Ureter (tissue), 1 donor: ENCODE data around the gene TMEM239. TPM values are rescaled to one million over a fixed set of nuclear protein-coding genes. Genes with fewer than 3 reads are reported as not detected.
"Not testable (repeated sequence)": the region's sequence is repeated elsewhere in the genome, so short reads cannot be mapped to it uniquely, and the experiment has no call there.

Experiments used
- DNase-seq: peaks from one replicate; pipeline ENCODE4 v3.0.0-alpha.2; 2020; ENCODE audit warnings: low spot score
- total RNA-seq: library from RNA; stranded (reverse); gene quantifications from one replicate; pipeline ENCODE4 v1.2.4, GENCODE V29; 2023
- donor health status: DM: yes; HTN: yes; CAD: no.

TMEM239 gene
- total RNA-seq, 1 donor from 2014 or later: not detected

DNA sequence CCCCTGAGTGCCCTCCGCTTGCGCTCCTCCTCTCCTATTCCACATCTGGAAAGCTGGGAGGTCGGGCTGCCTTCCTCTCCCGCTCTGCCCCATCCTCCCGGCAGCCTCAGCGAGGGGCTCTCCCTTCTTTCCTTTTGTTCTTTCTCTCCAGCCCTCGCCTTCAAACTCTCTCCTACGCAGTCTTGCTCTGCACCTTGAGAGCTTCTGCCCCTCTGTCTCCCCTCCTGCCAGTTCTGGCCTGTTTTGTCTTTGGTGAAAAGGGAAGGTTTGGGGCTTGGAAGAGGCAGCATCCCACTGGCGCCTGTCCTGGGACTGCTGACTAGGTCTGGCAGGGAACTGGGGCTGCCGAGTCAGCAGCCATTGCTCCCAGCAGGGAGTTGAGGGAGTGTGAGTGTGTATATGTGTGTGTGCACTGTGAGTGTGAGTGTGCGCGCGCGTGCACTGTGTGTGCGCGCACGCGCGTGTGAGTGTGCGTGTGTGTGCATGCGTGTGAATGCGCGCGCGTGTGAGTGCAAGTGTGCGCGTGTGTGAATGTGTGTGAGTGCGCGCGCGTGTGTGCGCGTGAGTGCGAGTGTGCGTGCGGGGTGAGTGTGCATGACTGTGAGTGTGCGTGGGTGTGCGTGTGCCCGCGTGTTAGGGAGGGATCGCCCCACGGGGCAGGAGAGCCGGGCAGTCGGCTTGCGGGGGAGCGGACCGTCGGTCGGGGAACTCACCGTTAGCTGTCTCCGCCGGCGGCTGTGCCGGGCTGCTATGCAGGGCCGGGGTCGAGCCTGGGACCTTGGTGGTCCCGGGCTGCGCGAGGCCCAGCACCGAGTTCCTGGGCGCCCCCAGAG is 16.3 kb upstream of the TMEM239 start:
- no peak for DNase-seq

- DNase-seq: no peak
Measured at GRCh38 chr20:2800521-2801285, 15.5 kb upstream of the TMEM239 start, which contains the start of gene CPXM1. Gene CPXM1, minus strand, starts transcription at chr20:2800627. Its CDS starts 55 bp downstream, at chr20:2800572.

GRCh38 chr20:2801286-2801728 is 14.9 kb upstream of the TMEM239 start:
- DNase-seq: no peak

DNA sequence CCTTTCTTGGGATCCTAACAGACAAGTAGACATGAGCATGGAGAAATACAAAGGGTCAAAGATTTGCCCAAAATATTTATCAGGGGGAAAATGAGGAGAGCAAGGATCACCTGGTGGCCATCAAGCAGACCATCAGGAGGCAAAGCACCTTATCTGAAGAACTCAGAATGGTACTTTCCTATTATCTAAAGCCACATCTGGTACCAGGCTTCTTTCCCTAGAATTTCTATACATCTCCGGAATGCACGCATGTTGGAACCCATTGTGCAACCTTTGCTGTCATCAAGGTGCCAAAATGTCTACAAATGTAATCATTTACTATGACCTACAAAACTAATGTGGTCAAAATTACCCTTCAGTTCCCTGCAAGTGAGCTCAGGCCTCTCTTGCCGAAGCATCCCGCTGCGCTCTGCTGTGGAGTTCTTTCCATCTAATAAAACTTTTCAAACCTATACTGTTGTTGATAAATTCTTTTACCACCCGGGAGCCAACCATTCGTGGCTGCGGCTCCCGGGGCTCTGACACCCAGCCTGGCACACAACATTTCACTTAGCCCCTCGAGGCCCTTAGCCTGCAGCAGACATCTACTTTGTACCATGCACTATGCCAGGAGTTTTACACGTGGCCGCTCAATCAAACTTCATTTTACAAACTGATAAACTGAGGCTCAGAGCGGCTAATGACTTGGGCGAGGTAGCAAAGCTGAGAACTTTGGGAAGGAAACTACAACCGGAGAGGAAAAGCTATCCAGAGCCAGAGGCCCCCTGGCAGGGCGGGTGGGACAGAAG is 11.9 kb upstream of the TMEM239 start:
- DNase-seq: no peak

GRCh38 chr20:2804852-2805688 is 11.1 kb upstream of the TMEM239 start:
- DNase-seq: no peak

GRCh38 chr20:2805689-2806350 is 10.3 kb upstream of the TMEM239 start:
- DNase-seq: no peak

GRCh38 chr20:2806351-2806701 is 9.8 kb upstream of the TMEM239 start:
- DNase-seq: no peak

- DNase-seq: no peak
Measured at GRCh38 chr20:2807019-2807418, 9.1 kb upstream of the TMEM239 start.

- DNase-seq: not testable (repeated sequence)
Measured at GRCh38 chr20:2807929-2808328, 8.2 kb upstream of the TMEM239 start.

GRCh38 chr20:2809690-2810089 is 6.5 kb upstream of the TMEM239 start:
- DNase-seq: no peak

GRCh38 chr20:2812189-2812588 is 4.0 kb upstream of the TMEM239 start:
- no peak for DNase-seq

GRCh38 chr20:2814076-2814475 is 2.1 kb upstream of the TMEM239 start:
- no peak for DNase-seq

DNA sequence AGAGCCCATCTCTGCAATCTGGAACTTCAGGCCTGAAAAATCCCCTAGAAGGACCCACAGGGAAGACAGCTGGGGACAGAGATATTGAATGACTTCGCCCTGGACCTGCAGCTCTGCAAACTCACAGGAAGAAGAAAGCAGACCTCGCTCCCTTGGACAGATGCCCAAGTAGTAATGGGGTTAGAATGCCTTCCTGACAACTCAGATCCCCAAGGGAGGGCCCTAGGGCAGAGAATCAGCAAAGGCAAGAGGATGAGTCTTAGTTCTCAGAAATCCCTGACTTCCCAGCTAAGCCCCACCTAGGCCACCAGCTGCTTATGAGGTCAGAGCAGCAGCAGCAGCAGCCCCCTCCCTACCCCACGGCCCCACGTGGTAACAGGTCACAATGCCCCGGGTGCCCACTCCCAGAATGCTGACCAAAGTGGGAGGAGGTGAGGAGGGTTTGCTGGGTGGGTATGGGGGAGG is 1.5 kb upstream of the TMEM239 start, which contains the start of gene C20orf141:
Gene C20orf141, plus strand, starts transcription at position 401 of the 465 bp plus-strand sequence. CDS start 198 bp downstream, outside the sequence.
- peak; percentile 46 for DNase-seq

DNA sequence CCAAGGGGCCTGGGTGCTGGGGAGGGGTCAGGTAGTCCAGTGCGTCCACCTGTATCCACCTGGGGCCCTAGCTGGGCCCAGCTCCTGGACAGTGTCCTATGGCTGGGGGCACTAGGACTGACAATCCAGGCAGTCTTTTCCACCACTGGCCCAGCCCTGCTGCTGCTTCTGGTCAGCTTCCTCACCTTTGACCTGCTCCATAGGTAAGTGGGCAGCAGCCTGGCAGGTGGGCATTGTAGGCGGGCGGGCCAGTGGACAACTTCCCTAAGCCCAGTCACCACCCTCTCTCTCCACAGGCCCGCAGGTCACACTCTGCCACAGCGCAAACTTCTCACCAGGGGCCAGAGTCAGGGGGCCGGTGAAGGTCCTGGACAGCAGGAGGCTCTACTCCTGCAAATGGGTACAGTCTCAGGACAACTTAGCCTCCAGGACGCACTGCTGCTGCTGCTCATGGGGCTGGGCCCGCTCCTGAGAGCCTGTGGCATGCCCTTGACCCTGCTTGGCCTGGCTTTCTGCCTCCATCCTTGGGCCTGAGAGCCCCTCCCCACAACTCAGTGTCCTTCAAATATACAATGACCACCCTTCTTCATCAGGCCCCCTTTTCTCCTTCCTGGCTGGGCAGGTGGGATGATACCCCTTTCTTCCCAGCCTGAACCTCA is 793 bp upstream of the TMEM239 start:
- DNase-seq: peak; percentile 34

- peak; percentile 6 for DNase-seq
Measured at GRCh38 chr20:2816583-2817340, 598 bp downstream of the TMEM239 start.

- no peak for DNase-seq
Measured at GRCh38 chr20:2817341-2817726, 1.2 kb downstream of the TMEM239 start.

DNA sequence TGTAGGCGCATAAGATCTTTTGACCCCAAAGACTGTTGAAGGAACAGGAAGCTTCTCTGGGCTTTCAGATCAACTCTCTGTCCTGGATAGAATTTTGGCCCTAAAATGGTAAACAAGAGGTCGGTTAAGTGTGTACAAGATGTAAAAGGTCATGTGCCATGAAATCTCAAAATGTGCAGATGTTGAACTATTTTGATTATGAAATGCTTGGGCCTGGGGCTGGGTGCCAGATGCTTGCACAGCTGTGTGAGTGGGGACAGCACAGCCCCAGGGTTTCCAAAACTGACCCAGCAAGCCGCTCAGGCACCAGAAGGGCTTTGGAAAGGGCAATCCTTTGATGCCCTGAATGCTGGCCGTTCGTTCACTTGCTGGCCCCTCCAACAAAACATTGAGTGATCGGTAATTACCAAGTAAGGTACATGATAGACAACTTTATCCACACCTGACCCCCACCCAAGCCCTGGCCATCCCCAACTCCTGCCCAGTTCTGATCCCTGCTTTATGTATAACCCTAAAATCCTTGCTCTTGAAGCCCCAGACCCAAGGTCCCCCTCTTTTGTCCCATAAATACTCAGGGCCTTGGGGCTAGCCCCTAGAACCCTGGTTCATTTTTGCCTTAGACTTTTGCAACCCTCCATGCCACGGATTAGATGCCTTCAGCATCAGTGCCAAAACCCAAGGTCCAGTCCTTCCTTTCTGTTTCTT is 1.9 kb downstream of the TMEM239 start:
- DNase-seq: peak; percentile 42
